ENCODE measurements around the gene EPB41L2. TPM values are rescaled to one million over a fixed set of nuclear protein-coding genes. Genes with fewer than 3 reads are reported as not detected.

The EPB41L2 gene
- total RNA-seq, 4 donors from 2014 or later = 190 to 321 (median 265) TPM

DNA sequence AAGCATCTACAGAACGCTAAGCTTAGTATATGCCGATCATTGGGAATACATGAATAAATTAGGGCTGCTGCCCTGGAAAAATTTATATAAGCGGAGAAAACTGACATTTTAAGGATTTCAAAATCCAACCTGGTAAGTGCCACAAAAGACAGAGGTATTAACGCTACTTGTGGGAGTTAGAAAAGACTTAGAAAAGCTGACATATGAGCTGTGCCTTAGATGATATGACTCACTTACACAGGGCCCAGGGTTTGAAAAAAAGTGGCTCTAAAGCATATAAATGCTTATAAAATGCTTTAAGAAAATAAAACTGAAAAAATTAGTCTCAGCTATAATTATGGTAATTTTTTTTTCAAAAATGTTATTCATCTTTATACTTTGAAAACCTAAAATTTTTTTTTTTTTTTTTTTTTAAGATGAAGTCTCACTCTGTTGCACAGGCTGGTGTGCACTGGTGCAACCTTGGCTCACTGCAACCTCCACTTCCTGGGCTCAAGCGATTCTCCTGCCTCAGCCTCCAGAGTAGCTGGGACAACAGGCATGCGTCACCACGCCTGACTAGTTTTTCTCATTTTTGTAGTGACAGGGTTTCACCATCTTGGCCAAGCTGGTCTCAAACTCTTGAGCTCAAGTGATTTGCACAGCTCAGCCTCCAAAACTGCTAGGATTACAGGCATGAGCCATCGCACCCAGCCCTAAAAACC is 25.7 kb downstream of the EPB41L2 start:
- no peak overlapping the region for H3K4me3 ChIP-seq

DNA sequence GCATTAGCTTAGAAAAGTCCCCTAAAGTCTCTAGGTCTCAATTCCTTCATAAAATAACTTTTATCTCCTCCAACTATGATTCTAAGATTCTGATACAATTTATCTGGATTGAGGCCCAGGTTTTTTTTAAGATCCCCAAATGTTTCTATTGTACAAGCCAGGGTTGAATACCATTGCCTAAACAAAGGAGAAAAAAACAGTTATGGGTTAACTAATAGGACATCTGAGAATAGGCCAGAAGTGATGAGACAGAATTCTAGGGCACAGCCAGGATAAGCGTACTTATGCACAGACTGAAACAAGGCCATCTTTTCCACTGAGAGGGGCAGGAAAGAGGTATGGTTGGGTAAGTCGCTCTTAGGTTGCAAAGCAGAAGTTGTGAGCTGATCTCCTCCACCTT is 26.4 kb downstream of the EPB41L2 start:
- Histone ChIP-seq H3K9me3 (no peaks in the 10 kb centered on the region), H3K4me1 (peaks cover 0 to 62% (median 0%) of the 10 kb centered on the region in 4 donors), H3K36me3 (no peaks in the 10 kb centered on the region), H3K4me3 (no peak overlapping the region), H3K27ac (peak overlapping the region in 2 of 4 donors; percentile 12 to 56), H3K27me3 (no peaks in the 10 kb centered on the region)
- 76 to 78% methylated on average over 2 of the region's 2 CpGs for WGBS, 2 donors
- TF ChIP-seq EP300 (IDR thresholded peaks at IDR 0.05) = no peak
- TF ChIP-seq POLR2A (IDR thresholded peaks at IDR 0.05) = no peak
- no peak for TF ChIP-seq CTCF (IDR thresholded peaks at IDR 0.05)
- no peak for DNase-seq (ENCODE audit: low spot score in 2 of 2)

More for the DNA sequence above, 25.7 kb downstream of the EPB41L2 start:
- no peak for TF ChIP-seq EP300 (IDR thresholded peaks at IDR 0.05)
- no peak for TF ChIP-seq POLR2A (IDR thresholded peaks at IDR 0.05)
- TF ChIP-seq CTCF (IDR thresholded peaks at IDR 0.05) = no peak
- Histone ChIP-seq H3K27me3 (no peaks in the 10 kb centered on the region), H3K9me3 (no peaks in the 10 kb centered on the region), H3K4me1 (peaks cover 0 to 65% (median 2%) of the 10 kb centered on the region in 4 donors), H3K27ac (peak overlapping the region in 2 of 4 donors; percentile 12 to 56), H3K36me3 (no peaks in the 10 kb centered on the region)
- no peak for DNase-seq (ENCODE audit: low spot score in 2 of 2)
- 68 to 81% methylated on average over 8 of the region's 8 CpGs for WGBS, 2 donors

DNA sequence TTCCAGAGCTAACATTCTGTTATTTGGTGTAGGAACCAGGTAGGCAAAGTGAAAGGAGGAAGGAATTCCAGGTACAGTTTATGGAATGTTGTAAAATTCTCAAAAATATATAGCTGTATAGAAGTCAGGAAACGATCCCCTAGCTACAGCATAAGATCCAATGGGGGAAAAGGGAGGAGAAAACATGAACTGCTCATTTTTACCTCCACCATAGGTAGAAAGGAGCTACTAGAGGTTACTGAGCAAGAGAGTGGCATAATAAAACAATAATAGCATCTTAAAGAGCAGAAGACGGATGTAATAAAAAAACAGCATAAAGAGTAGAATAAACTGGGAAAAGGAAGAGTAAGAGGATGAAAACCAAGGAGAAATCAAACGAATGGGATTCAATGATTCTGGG is 26.9 kb downstream of the EPB41L2 start:
- H3K4me3 ChIP-seq = no peak overlapping the region
- DNase-seq (ENCODE audit: low spot score in 2 of 2) = no peak
- TF ChIP-seq EP300 (IDR thresholded peaks at IDR 0.05) = no peak
- TF ChIP-seq POLR2A (IDR thresholded peaks at IDR 0.05) = no peak
- no peak for TF ChIP-seq CTCF (IDR thresholded peaks at IDR 0.05)
- no peaks in the 10 kb centered on the region for H3K27me3 ChIP-seq
- no peaks in the 10 kb centered on the region for H3K9me3 ChIP-seq
- 79 to 82% methylated on average over 3 of the region's 3 CpGs for WGBS, 2 donors
- H3K4me1 ChIP-seq = peaks cover 0 to 59% (median 0%) of the 10 kb centered on the region in 4 donors
- peak overlapping the region in 2 of 4 donors; percentile 12 to 56 for H3K27ac ChIP-seq
- H3K36me3 ChIP-seq = no peaks in the 10 kb centered on the region

DNA sequence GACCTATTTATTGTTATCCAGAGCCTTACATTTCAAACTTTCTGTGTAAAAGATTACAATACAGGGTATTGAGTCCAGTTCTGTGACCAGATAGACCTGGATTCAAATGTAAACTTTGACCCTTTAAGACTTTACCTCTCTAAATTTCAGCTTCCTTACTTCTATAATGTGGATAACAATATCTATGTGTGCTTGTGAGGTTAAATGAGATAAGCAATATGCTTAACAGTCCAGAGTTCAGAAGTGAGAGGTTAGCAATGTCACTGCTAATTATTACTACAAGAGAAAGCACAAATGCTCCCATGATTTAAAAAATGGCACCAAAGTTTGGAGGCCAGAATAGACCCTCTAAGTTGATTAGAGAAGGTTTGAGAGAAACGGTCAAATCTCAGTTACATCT is 27.5 kb downstream of the EPB41L2 start:
- no peaks in the 10 kb centered on the region for H3K27me3 ChIP-seq
- 94 to 100% methylated on average over 1 of the region's 1 CpG for WGBS, 2 donors
- H3K4me1 ChIP-seq = peaks cover 0 to 53% (median 0%) of the 10 kb centered on the region in 4 donors
- TF ChIP-seq POLR2A (IDR thresholded peaks at IDR 0.05) (no peak), EP300 (IDR thresholded peaks at IDR 0.05) (no peak), CTCF (IDR thresholded peaks at IDR 0.05) (no peak)
- no peak for DNase-seq (ENCODE audit: low spot score in 2 of 2)
- no peaks in the 10 kb centered on the region for H3K9me3 ChIP-seq
- H3K4me3 ChIP-seq = no peak overlapping the region
- no peaks in the 10 kb centered on the region for H3K36me3 ChIP-seq
- no peak overlapping the region for H3K27ac ChIP-seq

GRCh38 chr6:131033631-131034030 is 29.4 kb downstream of the EPB41L2 start:
- no peak for DNase-seq (ENCODE audit: low spot score in 2 of 2)
- Histone ChIP-seq H3K36me3 (no peaks in the 10 kb centered on the region), H3K27ac (no peak overlapping the region), H3K4me1 (peaks cover 0 to 55% (median 7%) of the 10 kb centered on the region in 4 donors), H3K27me3 (no peaks in the 10 kb centered on the region), H3K9me3 (no peaks in the 10 kb centered on the region), H3K4me3 (no peak overlapping the region)
- TF ChIP-seq EP300 (IDR thresholded peaks at IDR 0.05) = no peak
- no peak for TF ChIP-seq POLR2A (IDR thresholded peaks at IDR 0.05)
- no peak for TF ChIP-seq CTCF (IDR thresholded peaks at IDR 0.05)
- WGBS, 2 donors = 85 to 94% methylated on average over 1 of the region's 1 CpG
